NCI-H2171 treated with DMSO at 0.1 percent for 48 hours (cell line): ENCODE measurements around the gene CBLC.
A peak's percentile ranks its signal among the peaks of the same experiment; 100 is the strongest.
"Not testable (repeated sequence)": the region's sequence is repeated elsewhere in the genome, so short reads cannot be mapped to it uniquely, and the experiment has no call there.

Experiments used
- DNase-seq: peaks from one replicate; lab custom pipeline; 2025; lab: John Stamatoyannopoulos, UW

Gene CBLC

GRCh38 chr19:44819246-44819832 lies 41.6 kb downstream of the CBLC start:
- no peak for DNase-seq

GRCh38 chr19:44820648-44821609 lies 43.2 kb downstream of the CBLC start:
- no peak for DNase-seq

GRCh38 chr19:44822177-44822576 lies 44.5 kb downstream of the CBLC start:
- no peak for DNase-seq

GRCh38 chr19:44822670-44823372 lies 45.1 kb downstream of the CBLC start:
- no peak for DNase-seq

- DNase-seq: no peak
These were observed 45.6 kb downstream of the CBLC start for GRCh38 chr19:44823373-44823698.

GRCh38 chr19:44824761-44825160 lies 47.1 kb downstream of the CBLC start:
- DNase-seq: no peak

GRCh38 chr19:44832875-44833274 lies 55.2 kb downstream of the CBLC start:
- DNase-seq: not testable (repeated sequence)

- DNase-seq: not testable (repeated sequence)
These were observed 56.7 kb downstream of the CBLC start for GRCh38 chr19:44834399-44834798.

GRCh38 chr19:44839276-44839675 lies 61.6 kb downstream of the CBLC start:
- no peak for DNase-seq

- DNase-seq: no peak
These were observed 63.1 kb downstream of the CBLC start for GRCh38 chr19:44840811-44841210.

GRCh38 chr19:44841231-44841630 lies 63.5 kb downstream of the CBLC start:
- DNase-seq: no peak

- DNase-seq: no peak
These were observed 67.6 kb downstream of the CBLC start for GRCh38 chr19:44845286-44845611.

GRCh38 chr19:44845612-44846454 lies 68.1 kb downstream of the CBLC start, which contains the start of gene NECTIN2:
TSS of gene NECTIN2 (plus strand) at chr19:44846297. CDS start at chr19:44846526, 229 bp downstream.
- DNase-seq: peak; percentile 95

GRCh38 chr19:44846455-44847143 lies 68.9 kb downstream of the CBLC start:
- no peak for DNase-seq

GRCh38 chr19:44847144-44848035 lies 69.7 kb downstream of the CBLC start:
- no peak for DNase-seq

- no peak for DNase-seq
These were observed 70.5 kb downstream of the CBLC start for GRCh38 chr19:44848036-44848811.

GRCh38 chr19:44848812-44849447 lies 71.2 kb downstream of the CBLC start:
- no peak for DNase-seq
